Liver (tissue), 9 donors: Measurements from ENCODE around the gene NFAT5. TPM values are rescaled to one million over a fixed set of nuclear protein-coding genes. Genes with fewer than 3 reads are reported as not detected.

Source experiments
- DNase-seq: peaks from one replicate; pipeline ENCODE4 v3.0.0-alpha.2; 2017; ENCODE audit warnings: low spot score
- H3K27ac ChIP-seq, 2 donors: one replicate each; pipeline ENCODE4 v1.7.0; 2013; ENCODE audit warnings: inconsistent platforms in 2 of 2, low read length in 2 of 2, control low read depth in 1 of 2, low read depth in 1 of 2, mild to moderate bottlenecking in 1 of 2
- H3K27me3 ChIP-seq, 4 donors: one replicate each; pipeline versions ENCODE4 v1.6.1 to v1.7.0; 2013; ENCODE audit warnings: low read length in 3 of 4, inconsistent platforms in 1 of 4, mild to moderate bottlenecking in 1 of 4, moderate library complexity in 1 of 4; ENCODE audit not compliant: control insufficient read depth in 4 of 4, insufficient read depth in 4 of 4
- H3K36me3 ChIP-seq, 4 donors: one replicate each; pipeline versions ENCODE4 v1.6.1 to v1.7.0; 2013; ENCODE audit warnings: low read length in 3 of 4, mild to moderate bottlenecking in 3 of 4, low read depth in 1 of 4, moderate library complexity in 1 of 4; ENCODE audit not compliant: control insufficient read depth in 4 of 4, insufficient read depth in 3 of 4
- H3K4me1 ChIP-seq, 4 donors: one replicate each; pipeline versions ENCODE4 v1.6.1 to v1.7.0; 2013; ENCODE audit warnings: low read length in 3 of 4, mild to moderate bottlenecking in 3 of 4, moderate library complexity in 1 of 4; ENCODE audit not compliant: control insufficient read depth in 4 of 4, insufficient read depth in 4 of 4
- H3K4me3 ChIP-seq, 3 donors: one replicate each; pipeline versions ENCODE4 v1.6.1 to v1.7.0; 2013; ENCODE audit warnings: low read length in 3 of 3, control low read depth in 1 of 3, low read depth in 1 of 3, mild to moderate bottlenecking in 1 of 3
- H3K9ac ChIP-seq, 2 donors: one replicate each; pipeline ENCODE4 v1.7.0; 2013; ENCODE audit warnings: low read length in 2 of 2, mild to moderate bottlenecking in 2 of 2, moderate library complexity in 2 of 2, control low read depth in 1 of 2, low read depth in 1 of 2
- H3K9me3 ChIP-seq, 4 donors: one replicate each; pipeline versions ENCODE4 v1.6.1 to v1.7.0; 2013; ENCODE audit warnings: low read length in 3 of 4; ENCODE audit not compliant: control insufficient read depth in 4 of 4
- ATF3 ChIP-seq: IDR thresholded peaks from 2 replicates; pipeline ENCODE4 v1.6.1; 2016; ENCODE audit warnings: antibody characterized with exemption
- CTCF ChIP-seq: fragments of 150-350 bp; IDR thresholded peaks from 2 replicates; pipeline ENCODE4 v1.5.1; 2017; ENCODE audit warnings: improper control_type of control experiment, low read depth, low read length; ENCODE audit not compliant: missing input control
- EGR1 ChIP-seq, 2 donors: IDR thresholded peaks; 2 replicates each; pipeline ENCODE4 v1.6.1; 2016 to 2018; ENCODE audit warnings: antibody characterized with exemption in 2 of 2, low read depth in 2 of 2
- FOXA1 ChIP-seq: IDR thresholded peaks from 2 replicates; pipeline ENCODE4 v1.6.1; 2016; ENCODE audit warnings: antibody characterized with exemption
- GABPA ChIP-seq, 2 donors: IDR thresholded peaks in 1 of 2; conservative IDR thresholded peaks in 1 of 2; 2 replicates each; pipeline ENCODE4 v1.6.1; 2016; ENCODE audit warnings: antibody characterized with exemption in 2 of 2, mild to moderate bottlenecking in 1 of 2, moderate library complexity in 1 of 2
- HNF4A ChIP-seq, 2 donors: conservative IDR thresholded peaks; 2 replicates each; pipeline ENCODE4 v1.6.1; 2016; ENCODE audit warnings: antibody characterized with exemption in 2 of 2, mild to moderate bottlenecking in 2 of 2
- JUND ChIP-seq, 2 donors: IDR thresholded peaks; 2 replicates each; pipeline ENCODE4 v1.6.1; 2016; ENCODE audit warnings: antibody characterized with exemption in 2 of 2
- MAX ChIP-seq: IDR thresholded peaks from 2 replicates; pipeline ENCODE4 v1.6.1; 2016; ENCODE audit warnings: antibody characterized with exemption
- NR2F2 ChIP-seq: IDR thresholded peaks from 2 replicates; pipeline ENCODE4 v1.6.1; 2016; ENCODE audit warnings: antibody characterized with exemption
- RAD21 ChIP-seq, 2 donors: IDR thresholded peaks; 2 replicates each; pipeline ENCODE4 v1.6.1; 2016; ENCODE audit warnings: antibody characterized with exemption in 2 of 2, mild to moderate bottlenecking in 2 of 2
- REST ChIP-seq: IDR thresholded peaks from 2 replicates; pipeline ENCODE4 v1.6.1; 2016; ENCODE audit warnings: antibody characterized with exemption, mild to moderate bottlenecking
- RXRA ChIP-seq, 2 donors: IDR thresholded peaks; 2 replicates each; pipeline ENCODE4 v1.6.1; 2017 to 2018; ENCODE audit warnings: antibody characterized with exemption in 2 of 2, mild to moderate bottlenecking in 1 of 2
- SP1 ChIP-seq: IDR thresholded peaks from 2 replicates; pipeline ENCODE4 v1.6.1; 2018; ENCODE audit warnings: antibody characterized with exemption, mild to moderate bottlenecking
- YY1 ChIP-seq: IDR thresholded peaks from 2 replicates; pipeline ENCODE4 v1.6.1; 2016; ENCODE audit warnings: antibody characterized with exemption, mild to moderate bottlenecking
- ZBTB33 ChIP-seq: IDR thresholded peaks from 2 replicates; pipeline ENCODE4 v1.6.1; 2016; ENCODE audit warnings: antibody characterized with exemption
- polyA plus RNA-seq, 2 donors: library from polyadenylated mRNA; stranded (reverse) in 1 of 2; unstranded in 1 of 2; fragments of 200-250 nt in 1 of 2; fragments of >200 nt in 1 of 2; fragmentation: Nextera tagmentation in 1 of 2; extraction: Ambion mirVana in 1 of 2; gene quantifications; one replicate each; pipeline versions ENCODE4 v1.2.1 to v1.2.3, GENCODE V29; 2013 to 2015
- total RNA-seq, 2 donors: library from RNA; depleted of rRNA; stranded (reverse); fragments of >200 nt; gene quantifications; one replicate each; pipeline ENCODE4 v1.2.3, GENCODE V29; 2014
- donor health status: healthy.
- donor health status: healthy.
- donor health status: healthy.
- donor health status: healthy.
- donor health status: healthy.

Gene NFAT5
- total and polyA plus RNA-seq, 4 donors, result 1.5 to 21.0 (median 11.2) TPM

- no peak for TF ChIP-seq JUND (IDR thresholded peaks at IDR 0.05)
- no peak for TF ChIP-seq MAX
- no peak for TF ChIP-seq FOXA1
- no peak for TF ChIP-seq EGR1 (IDR thresholded peaks at IDR 0.05; ENCODE audit: low read depth in 2 of 2)
Observed at GRCh38 chr16:69662901-69663300, 97.1 kb downstream of the NFAT5 start (continued).

GRCh38 chr16:69663846-69664245, 98.1 kb downstream of the NFAT5 start:
- DNase-seq, result no peak
- Histone ChIP-seq H3K9me3 (no peaks in the 10 kb centered on the region), H3K9ac (no peak overlapping the region), H3K4me1 (peaks cover 0 to 2% (median under 1%) of the 10 kb centered on the region in 4 donors), H3K27ac (no peak overlapping the region), H3K4me3 (no peak overlapping the region), H3K36me3 (peaks cover 0 to 21% (median 9%) of the 10 kb centered on the region in 4 donors), H3K27me3 (no peaks in the 10 kb centered on the region)
- TF ChIP-seq GABPA (IDR thresholded peaks at IDR 0.05 in 1 of 2, conservative IDR thresholded peaks at IDR 0.05 in 1 of 2), result no peak
- no peak for TF ChIP-seq RAD21 (IDR thresholded peaks at IDR 0.05)
- no peak for TF ChIP-seq ZBTB33
- TF ChIP-seq MAX, result no peak
- no peak for TF ChIP-seq HNF4A (conservative IDR thresholded peaks at IDR 0.05)
- TF ChIP-seq SP1, result no peak
- TF ChIP-seq RXRA (IDR thresholded peaks at IDR 0.05), result no peak
- no peak for TF ChIP-seq EGR1 (IDR thresholded peaks at IDR 0.05; ENCODE audit: low read depth in 2 of 2)
- TF ChIP-seq YY1, result no peak
- no peak for TF ChIP-seq REST
- TF ChIP-seq ATF3, result no peak
- TF ChIP-seq NR2F2, result no peak
- TF ChIP-seq CTCF, result no peak
